ENCODE measurements around the gene GAMT. TPM values are rescaled to one million over a fixed set of nuclear protein-coding genes. Genes with fewer than 3 reads are reported as not detected.

Gene GAMT
- total and polyA plus RNA-seq, 2 of the 13 experiments (the other 11 are each of a cell fraction or from before 2014, with no cell fraction given): 115 to 124 TPM

DNA sequence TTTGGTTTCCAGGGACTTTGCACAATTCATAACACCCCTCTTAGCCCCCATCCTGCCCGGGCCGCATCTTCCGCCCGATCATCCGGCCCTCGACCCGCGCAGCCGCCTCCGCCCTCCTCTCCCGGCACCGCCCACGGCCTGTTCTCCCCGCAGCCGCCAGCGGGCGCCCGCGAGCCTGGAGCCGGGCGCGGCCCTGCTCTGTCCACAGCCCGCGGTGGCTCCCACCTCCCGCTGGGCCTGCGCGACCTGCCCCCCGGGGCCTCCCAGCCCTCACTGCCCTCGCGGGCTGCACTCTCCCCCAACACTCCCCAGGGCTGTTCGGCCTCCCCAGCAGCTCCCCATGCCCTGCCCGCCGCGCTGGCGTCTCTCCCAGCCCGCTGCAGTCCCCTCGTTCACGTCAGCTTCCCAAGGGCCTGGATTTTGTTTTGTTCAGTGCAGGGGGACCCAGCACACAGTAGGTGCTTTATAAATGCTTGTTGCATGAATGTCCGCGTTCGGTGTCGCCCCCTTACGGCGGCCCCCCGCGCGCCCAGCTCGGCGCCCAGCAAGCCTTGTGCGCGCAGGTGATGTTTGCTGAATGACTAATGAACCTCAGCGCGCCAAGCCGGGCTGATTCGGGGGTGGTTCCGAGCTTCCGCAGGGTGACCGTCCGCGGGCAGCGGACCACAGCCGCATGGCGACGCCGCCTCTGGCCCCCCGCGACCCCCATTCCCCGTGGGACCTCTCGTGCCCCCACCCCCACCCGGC is 44.0 kb upstream of the GAMT start (continued):
- TF ChIP-seq KDM5A (IDR thresholded peaks at IDR 0.05; ENCODE audit: borderline replicate concordance, low read length) (no peak), ZNF143 (CRISPR knock-in tag; IDR thresholded peaks at IDR 0.05) (peak; percentile 16; the same call in 1 of the 2 replicates), SRSF9 (IDR thresholded peaks at IDR 0.05; ENCODE audit: borderline replicate concordance, insufficient read depth, low read depth, low read length, poor library complexity, severe bottlenecking) (no peak), ZFP37 (CRISPR knock-in tag; IDR thresholded peaks at IDR 0.05; ENCODE audit: borderline replicate concordance) (no peak), ZBTB20 (CRISPR knock-in tag; IDR thresholded peaks at IDR 0.05; ENCODE audit: borderline replicate concordance, low read depth) (no peak), KDM4B (CRISPR knock-in tag; IDR thresholded peaks at IDR 0.05) (no peak), HDAC6 (IDR thresholded peaks at IDR 0.05; ENCODE audit: low read depth, low read length) (no peak), EHMT2 (IDR thresholded peaks at IDR 0.05; ENCODE audit: borderline replicate concordance, low read depth, low read length) (no peak), ZNF570 (CRISPR knock-in tag; IDR thresholded peaks at IDR 0.05; ENCODE audit: borderline replicate concordance) (no peak), HOXA7 (CRISPR knock-in tag; IDR thresholded peaks at IDR 0.05) (no peak), SALL2 (CRISPR knock-in tag; IDR thresholded peaks at IDR 0.05) (0 out of 2 replicates have a peak, but pooled peaks have one; percentile 38), ELF3 (CRISPR knock-in tag; IDR thresholded peaks at IDR 0.05) (peak; percentile 32; the same call in 1 of the 2 replicates), SRSF4 (IDR thresholded peaks at IDR 0.05; ENCODE audit: low read depth, low read length, poor library complexity, severe bottlenecking) (no peak), ZNF224 (CRISPR knock-in tag; IDR thresholded peaks at IDR 0.05) (no peak), ZNF777 (CRISPR knock-in tag; IDR thresholded peaks at IDR 0.05) (peak; percentile 57; the same call in 1 of the 2 replicates), MIXL1 (CRISPR knock-in tag; IDR thresholded peaks at IDR 0.05) (no peak), ZNF460 (CRISPR knock-in tag; IDR thresholded peaks at IDR 0.05; ENCODE audit: borderline replicate concordance) (no peak), HNRNPUL1 (IDR thresholded peaks at IDR 0.05; ENCODE audit: low read depth, low read length) (no peak), AKAP8 (CRISPR knock-in tag; IDR thresholded peaks at IDR 0.05) (no peak), ZNF235 (CRISPR knock-in tag; IDR thresholded peaks at IDR 0.05; ENCODE audit: borderline replicate concordance) (no peak; the same call in 1 of the 2 replicates), MEIS1 (CRISPR knock-in tag; IDR thresholded peaks at IDR 0.05; ENCODE audit: borderline replicate concordance) (no peak; the same call in 1 of the 2 replicates), ZNF616 (CRISPR knock-in tag; IDR thresholded peaks at IDR 0.05; ENCODE audit: low read depth) (no peak), RORA (CRISPR knock-in tag; IDR thresholded peaks at IDR 0.05) (no peak)
- TF ChIP-seq, protein P1, sequence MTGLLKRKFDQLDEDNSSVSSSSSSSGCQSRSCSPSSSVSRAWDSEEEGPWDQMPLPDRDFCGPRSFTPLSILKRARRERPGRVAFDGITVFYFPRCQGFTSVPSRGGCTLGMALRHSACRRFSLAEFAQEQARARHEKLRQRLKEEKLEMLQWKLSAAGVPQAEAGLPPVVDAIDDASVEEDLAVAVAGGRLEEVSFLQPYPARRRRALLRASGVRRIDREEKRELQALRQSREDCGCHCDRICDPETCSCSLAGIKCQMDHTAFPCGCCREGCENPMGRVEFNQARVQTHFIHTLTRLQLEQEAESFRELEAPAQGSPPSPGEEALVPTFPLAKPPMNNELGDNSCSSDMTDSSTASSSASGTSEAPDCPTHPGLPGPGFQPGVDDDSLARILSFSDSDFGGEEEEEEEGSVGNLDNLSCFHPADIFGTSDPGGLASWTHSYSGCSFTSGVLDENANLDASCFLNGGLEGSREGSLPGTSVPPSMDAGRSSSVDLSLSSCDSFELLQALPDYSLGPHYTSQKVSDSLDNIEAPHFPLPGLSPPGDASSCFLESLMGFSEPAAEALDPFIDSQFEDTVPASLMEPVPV (CRISPR knock-in tag; IDR thresholded peaks at IDR 0.05): no peak
- TF ChIP-seq, protein P2, sequence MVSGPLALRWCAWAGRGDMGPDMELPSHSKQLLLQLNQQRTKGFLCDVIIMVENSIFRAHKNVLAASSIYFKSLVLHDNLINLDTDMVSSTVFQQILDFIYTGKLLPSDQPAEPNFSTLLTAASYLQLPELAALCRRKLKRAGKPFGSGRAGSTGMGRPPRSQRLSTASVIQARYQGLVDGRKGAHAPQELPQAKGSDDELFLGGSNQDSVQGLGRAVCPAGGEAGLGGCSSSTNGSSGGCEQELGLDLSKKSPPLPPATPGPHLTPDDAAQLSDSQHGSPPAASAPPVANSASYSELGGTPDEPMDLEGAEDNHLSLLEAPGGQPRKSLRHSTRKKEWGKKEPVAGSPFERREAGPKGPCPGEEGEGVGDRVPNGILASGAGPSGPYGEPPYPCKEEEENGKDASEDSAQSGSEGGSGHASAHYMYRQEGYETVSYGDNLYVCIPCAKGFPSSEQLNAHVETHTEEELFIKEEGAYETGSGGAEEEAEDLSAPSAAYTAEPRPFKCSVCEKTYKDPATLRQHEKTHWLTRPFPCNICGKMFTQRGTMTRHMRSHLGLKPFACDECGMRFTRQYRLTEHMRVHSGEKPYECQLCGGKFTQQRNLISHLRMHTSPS (CRISPR knock-in tag; IDR thresholded peaks at IDR 0.05; ENCODE audit: low read depth): no peak
- TF ChIP-seq, protein P3, sequence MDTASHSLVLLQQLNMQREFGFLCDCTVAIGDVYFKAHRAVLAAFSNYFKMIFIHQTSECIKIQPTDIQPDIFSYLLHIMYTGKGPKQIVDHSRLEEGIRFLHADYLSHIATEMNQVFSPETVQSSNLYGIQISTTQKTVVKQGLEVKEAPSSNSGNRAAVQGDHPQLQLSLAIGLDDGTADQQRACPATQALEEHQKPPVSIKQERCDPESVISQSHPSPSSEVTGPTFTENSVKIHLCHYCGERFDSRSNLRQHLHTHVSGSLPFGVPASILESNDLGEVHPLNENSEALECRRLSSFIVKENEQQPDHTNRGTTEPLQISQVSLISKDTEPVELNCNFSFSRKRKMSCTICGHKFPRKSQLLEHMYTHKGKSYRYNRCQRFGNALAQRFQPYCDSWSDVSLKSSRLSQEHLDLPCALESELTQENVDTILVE (CRISPR knock-in tag; IDR thresholded peaks at IDR 0.05): no peak

All from HepG2 (cell line).